Endodermal cell (in vitro differentiated cells): ENCODE data around the gene RAB40C. TPM values are rescaled to one million over a fixed set of nuclear protein-coding genes. Genes with fewer than 3 reads are reported as not detected.

Experiments
- DNase-seq: peaks from one replicate; pipeline ENCODE4 v3.0.0-alpha.2; 2017
- H3K27ac ChIP-seq: 2 replicates; pipeline ENCODE4 v1.5.1; 2013; ENCODE audit warnings: mild to moderate bottlenecking, low read depth, low read length, moderate library complexity
- H3K27me3 ChIP-seq: 2 replicates; pipeline ENCODE4 v1.6.1; 2013; ENCODE audit warnings: mild to moderate bottlenecking, low read length, moderate library complexity; ENCODE audit not compliant: insufficient read depth, control insufficient read depth, poor library complexity, severe bottlenecking
- H3K36me3 ChIP-seq: 2 replicates; pipeline ENCODE4 v1.7.0; 2013; ENCODE audit warnings: mild to moderate bottlenecking, low read length, moderate library complexity; ENCODE audit not compliant: control insufficient read depth, insufficient read depth
- H3K4me1 ChIP-seq: one replicate; pipeline ENCODE4 v1.7.0; 2013; ENCODE audit warnings: low read length; ENCODE audit not compliant: control insufficient read depth, insufficient read depth
- H3K4me3 ChIP-seq: 2 replicates; pipeline ENCODE4 v1.5.1; 2013; ENCODE audit warnings: mild to moderate bottlenecking, low read length, moderate library complexity
- H3K9ac ChIP-seq: 2 replicates; pipeline ENCODE4 v1.6.1; 2013; ENCODE audit warnings: mild to moderate bottlenecking, low read length, moderate library complexity; ENCODE audit not compliant: poor library complexity, severe bottlenecking; ENCODE audit errors: extremely low read depth
- H3K9me3 ChIP-seq: 2 replicates; pipeline ENCODE4 v1.6.1; 2013; ENCODE audit warnings: mild to moderate bottlenecking, low read length, moderate library complexity; ENCODE audit not compliant: control insufficient read depth
- H3K27ac Mint-ChIP-seq: 2 replicates; pipeline ENCODE4 v1.8.0; 2020; ENCODE audit warnings: mixed read lengths
- H3K27me3 Mint-ChIP-seq: 2 replicates; pipeline ENCODE4 v1.8.0; 2021; ENCODE audit warnings: mild to moderate bottlenecking, mixed read lengths; ENCODE audit not compliant: insufficient read depth
- H3K36me3 Mint-ChIP-seq: 2 replicates; pipeline ENCODE4 v1.8.0; 2020; ENCODE audit warnings: low read depth, mixed read lengths
- H3K4me1 Mint-ChIP-seq: 2 replicates; pipeline ENCODE4 v1.8.0; 2020; ENCODE audit warnings: mixed read lengths
- H3K4me3 Mint-ChIP-seq: 2 replicates; pipeline ENCODE4 v1.8.0; 2020; ENCODE audit warnings: mild to moderate bottlenecking, moderate library complexity, mixed read lengths
- H3K9me3 Mint-ChIP-seq: 2 replicates; pipeline ENCODE4 v1.8.0; 2020; ENCODE audit warnings: mild to moderate bottlenecking, mixed read lengths
- CTCF ChIP-seq: fragments of 200-600 bp; sonication (generic); conservative IDR thresholded peaks from 2 replicates; pipeline ENCODE4 v1.5.0; 2021; ENCODE audit warnings: antibody characterized with exemption, mild to moderate bottlenecking
- WGBS, 2 experiments: methylation state at CpG; one replicate each; pipeline versions ENCODE4 v1.1.5 to v1.1.7; 2013; ENCODE audit warnings: missing lambda C conversion rate in 2 of 2, mixed read lengths in 1 of 2; ENCODE audit not compliant: insufficient coverage in 1 of 2, insufficient read length in 1 of 2; 5-methylcytosine and 5-hydroxymethylcytosine counted together
- total RNA-seq, 2 donors: library from RNA; stranded (reverse); fragmentation: NEBNext Ultra II Directional in 1 of 2; extraction: Animal tissue kit (Norgen Biotek cat#: 25700) in 1 of 2; gene quantifications; 2 replicates in 1 of 2; 3 replicates in 1 of 2; pipeline ENCODE4 v1.2.1, GENCODE V29; 2021

The RAB40C gene
- total RNA-seq, 2 donors from 2014 or later, result 21.3 to 25.9 TPM

- 80 to 93% methylated on average over 3 to 8 of the region's 8 CpGs for WGBS, 2 experiments
- Histone ChIP-seq H3K9me3 (no peaks in the 10 kb centered on the region), H3K36me3 (no peaks in the 10 kb centered on the region), H3K4me1 (no peaks in the 10 kb centered on the region), H3K27me3 (peaks cover 12% of the 10 kb centered on the region), H3K27ac (no peak overlapping the region), H3K9ac (no peak overlapping the region), H3K4me3 (peak overlapping the region; percentile 87)
- H3K27me3 Mint-ChIP-seq, result peaks cover 26% of the 10 kb centered on the region
- peaks cover 10% of the 10 kb centered on the region for H3K4me1 Mint-ChIP-seq
- H3K4me3 Mint-ChIP-seq, result peak overlapping the region; percentile 89
- H3K9me3 Mint-ChIP-seq, result no peaks in the 10 kb centered on the region
- DNase-seq, result no peak
- H3K27ac Mint-ChIP-seq, result peak overlapping the region; percentile 40
- H3K36me3 Mint-ChIP-seq, result peaks cover 11% of the 10 kb centered on the region
- TF ChIP-seq CTCF, result no peak
Measured at GRCh38 chr16:591231-591630, 1.4 kb downstream of the RAB40C start.

- no peaks in the 10 kb centered on the region for H3K4me1 ChIP-seq
- Mint-ChIP-seq H3K4me3 (no peak overlapping the region), H3K36me3 (peaks cover 18% of the 10 kb centered on the region), H3K27me3 (peaks cover 19% of the 10 kb centered on the region), H3K27ac (no peak overlapping the region), H3K9me3 (no peaks in the 10 kb centered on the region), H3K4me1 (peaks cover 10% of the 10 kb centered on the region)
- DNase-seq, result no peak
- H3K27ac ChIP-seq, result no peak overlapping the region
- H3K27me3 ChIP-seq, result peaks cover 9% of the 10 kb centered on the region
- WGBS, 2 experiments, result 93 to 97% methylated on average over 12 to 15 of the region's 15 CpGs
- H3K36me3 ChIP-seq, result no peaks in the 10 kb centered on the region
- no peaks in the 10 kb centered on the region for H3K9me3 ChIP-seq
- TF ChIP-seq CTCF, result no peak
- H3K9ac ChIP-seq, result no peak overlapping the region
- H3K4me3 ChIP-seq, result no peak overlapping the region
Measured at GRCh38 chr16:591892-592517, 2.1 kb downstream of the RAB40C start.

GRCh38 chr16:592518-593306 is 2.8 kb downstream of the RAB40C start:
- no peaks in the 10 kb centered on the region for H3K9me3 Mint-ChIP-seq
- no peak for DNase-seq
- peaks cover 7% of the 10 kb centered on the region for H3K4me1 Mint-ChIP-seq
- Histone ChIP-seq H3K4me3 (no peak overlapping the region), H3K27me3 (peaks cover 9% of the 10 kb centered on the region), H3K9ac (no peak overlapping the region), H3K9me3 (no peaks in the 10 kb centered on the region), H3K4me1 (no peaks in the 10 kb centered on the region), H3K27ac (no peak overlapping the region), H3K36me3 (no peaks in the 10 kb centered on the region)
- 94 to 97% methylated on average over 23 to 24 of the region's 24 CpGs for WGBS, 2 experiments
- no peak overlapping the region for H3K4me3 Mint-ChIP-seq
- no peak for TF ChIP-seq CTCF
- peaks cover 18% of the 10 kb centered on the region for H3K36me3 Mint-ChIP-seq
- H3K27ac Mint-ChIP-seq, result no peak overlapping the region
- peaks cover 13% of the 10 kb centered on the region for H3K27me3 Mint-ChIP-seq
